Endothelial cell of umbilical vein (primary cell): ENCODE data around the gene TUBB1. TPM values are rescaled to one million over a fixed set of nuclear protein-coding genes. Genes with fewer than 3 reads are reported as not detected.

Experiments
- BruUV-seq: library from RNA; stranded (reverse); fragments of 400-500 nt; replicated peaks from 2 replicates; lab custom pipeline; 2021; lab: Mats Ljungman, UMichigan
- CTCF ChIA-PET: fragments of 300-600, 350-600 bp; sonication (Branson Sonifier 250); formaldehyde crosslinking; loops from one replicate; lab custom pipeline; 2021; ENCODE audit warnings: antibody characterized with exemption, inconsistent platforms; lab: Charles Lee
- POLR2A ChIA-PET: fragments of 300-600, 350-600 bp; sonication (Branson Sonifier 250); formaldehyde crosslinking; loops from one replicate; lab custom pipeline; 2021; ENCODE audit warnings: antibody characterized with exemption, inconsistent platforms; lab: Charles Lee
- DNase-seq: peaks from one replicate; pipeline ENCODE4 v3.0.0-alpha.2; 2011; ENCODE audit warnings: low read depth, low spot score
- FAIRE-seq: peaks from 2 replicates; lab custom pipeline; 2011; peaks lifted over from hg19 to GRCh38; lab: Jason Lieb, UNC
- H2AFZ ChIP-seq: 2 replicates; pipeline ENCODE4 v1.6.0; 2012; ENCODE audit warnings: low read depth, low read length, control low read depth, inconsistent platforms
- H3K27ac ChIP-seq: 2 replicates; pipeline ENCODE4 v1.5.1; 2011; ENCODE audit warnings: low read depth, mild to moderate bottlenecking, control low read depth, low read length, moderate library complexity; ENCODE audit not compliant: insufficient read depth
- H3K27me3 ChIP-seq, 2 experiments: 2 replicates each; pipeline versions ENCODE4 v1.6.0 to v1.6.1; 2011; ENCODE audit warnings: low read length in 2 of 2, mixed read lengths in 1 of 2; ENCODE audit not compliant: control insufficient read depth in 2 of 2, insufficient read depth in 2 of 2
- H3K36me3 ChIP-seq, 2 experiments: 2 replicates in 1 of 2; 3 replicates in 1 of 2; pipeline ENCODE4 v1.5.1; 2011; ENCODE audit warnings: low read length in 2 of 2, mild to moderate bottlenecking in 1 of 2, moderate library complexity in 1 of 2; ENCODE audit not compliant: control insufficient read depth in 2 of 2, insufficient read depth in 2 of 2; ENCODE audit errors: extremely low read depth in 1 of 2
- H3K4me1 ChIP-seq: 3 replicates; pipeline ENCODE4 v1.5.1; 2011; ENCODE audit warnings: mild to moderate bottlenecking, low read length; ENCODE audit not compliant: control insufficient read depth, insufficient read depth; ENCODE audit errors: extremely low read depth
- H3K4me2 ChIP-seq: 2 replicates; pipeline ENCODE4 v1.6.1; 2011; ENCODE audit warnings: low read length, control low read depth, mixed read lengths; ENCODE audit not compliant: insufficient read depth
- H3K4me3 ChIP-seq, 3 experiments: fragments of 200-600 bp in 1 of 3; sonication (generic), shearing (Covaris generic) in 1 of 3; replicated peaks in 1 of 3; 2 replicates each; pipeline ENCODE4 v1.5.1; 2011 to 2016; ENCODE audit warnings: control low read depth in 3 of 3, low read length in 3 of 3, mild to moderate bottlenecking in 2 of 3, inconsistent platforms in 1 of 3, low read depth in 1 of 3, moderate library complexity in 1 of 3; ENCODE audit not compliant: insufficient read depth in 1 of 3
- H3K79me2 ChIP-seq: 2 replicates; pipeline ENCODE4 v1.6.0; 2012; ENCODE audit warnings: low read length, inconsistent platforms; ENCODE audit not compliant: control insufficient read depth, insufficient read depth
- H3K9ac ChIP-seq: replicated peaks from 2 replicates; pipeline ENCODE3; 2011; ENCODE audit warnings: low read length, control low read depth; ENCODE audit not compliant: insufficient read depth; ENCODE audit errors: extremely low read depth
- H3K9me1 ChIP-seq: replicated peaks from 3 replicates; pipeline ENCODE4 v1.6.0; 2011; ENCODE audit warnings: mild to moderate bottlenecking, low read length; ENCODE audit not compliant: control insufficient read depth, insufficient read depth; ENCODE audit errors: extremely low read depth
- H3K9me3 ChIP-seq: replicated peaks from 2 replicates; pipeline ENCODE4 v1.5.1; 2012; ENCODE audit warnings: low read length, inconsistent platforms; ENCODE audit not compliant: control insufficient read depth, insufficient read depth
- H4K20me1 ChIP-seq: replicated peaks from 2 replicates; pipeline ENCODE3; 2011; ENCODE audit warnings: mild to moderate bottlenecking, low read length; ENCODE audit not compliant: control insufficient read depth, insufficient read depth; ENCODE audit errors: extremely low read depth
- CTCF ChIP-seq, 2 donors: IDR thresholded peaks; 1 replicate in 1 of 2; 2 replicates in 1 of 2; pipeline ENCODE4 v1.5.1; 2011; ENCODE audit warnings: low read length in 2 of 2, mild to moderate bottlenecking in 2 of 2, moderate library complexity in 2 of 2, control low read depth in 1 of 2, inconsistent platforms in 1 of 2, low read depth in 1 of 2; ENCODE audit not compliant: insufficient read depth in 1 of 2; ENCODE audit errors: extremely low read depth in 1 of 2
- EZH2 ChIP-seq: IDR thresholded peaks from 2 replicates; pipeline ENCODE4 v1.6.1; 2012; ENCODE audit warnings: borderline replicate concordance, low read depth, mild to moderate bottlenecking, moderate library complexity, low read length, inconsistent platforms; ENCODE audit not compliant: severe bottlenecking
- FOS ChIP-seq: IDR thresholded peaks from 2 replicates; pipeline ENCODE4 v1.6.1; 2011; ENCODE audit warnings: mild to moderate bottlenecking, low read length, moderate library complexity, borderline replicate concordance; ENCODE audit not compliant: insufficient read depth
- GATA2 ChIP-seq: IDR thresholded peaks from 2 replicates; pipeline ENCODE4 v1.7.0; 2011; ENCODE audit warnings: low read depth, mild to moderate bottlenecking, moderate library complexity, mixed read lengths, low read length; ENCODE audit not compliant: insufficient read length, insufficient read depth
- JUN ChIP-seq: IDR thresholded peaks from 2 replicates; pipeline ENCODE4 v1.6.1; 2011; ENCODE audit warnings: borderline replicate concordance, low read depth; ENCODE audit not compliant: insufficient read length, insufficient read depth
- MAX ChIP-seq: IDR thresholded peaks from 2 replicates; pipeline ENCODE4 v1.6.1; 2011; ENCODE audit not compliant: insufficient read depth, insufficient read length
- MYC ChIP-seq: IDR thresholded peaks from one replicate; pipeline ENCODE4 v1.6.1; 2011; ENCODE audit warnings: mild to moderate bottlenecking, low read depth, low read length
- POLR2A ChIP-seq: IDR thresholded peaks from 2 replicates; pipeline ENCODE4 v1.6.1; 2012; ENCODE audit warnings: low read depth, mild to moderate bottlenecking, control low read depth, low read length
- POLR2AphosphoS5 ChIP-seq: IDR thresholded peaks from 2 replicates; pipeline ENCODE4 v1.6.1; 2012; ENCODE audit warnings: low read depth, mild to moderate bottlenecking, control low read depth, low read length, moderate library complexity; ENCODE audit not compliant: insufficient read depth
- dilution Hi-C: fragments of 300-500 bp; cut with MboI; formaldehyde crosslinking; loops from one replicate; pipeline ENCODE4 v1.15.0; 2019; ENCODE audit warnings: low sequenced_read_pairs; ENCODE audit not compliant: extremely low pct_ligation_motif_present
- intact Hi-C: fragments of 100-400 bp; cut with micrococcal nuclease; formaldehyde crosslinking; loops from one replicate; pipeline ENCODE4 v1.10.0; 2022
- polyA plus RNA-seq, 4 experiments: library from polyadenylated mRNA; depleted of rRNA in 3 of 4; stranded (reverse) in 3 of 4; unstranded in 1 of 4; fragments of >200 nt; gene quantifications; 2 replicates each; pipeline versions ENCODE4 v1.2.1 to v1.2.3, GENCODE V29; 2011 to 2012; ENCODE audit warnings: missing spikeins in 1 of 4
- total RNA-seq: library from RNA; stranded (reverse); gene quantifications from 2 replicates; pipeline ENCODE4 v1.2.3, GENCODE V29; 2021

TUBB1 gene
- total and polyA plus RNA-seq, 2 donors (not counting 3 experiments of a cell fraction or from before 2014, with no cell fraction given): 0.04 TPM; not detected in 1

DNA sequence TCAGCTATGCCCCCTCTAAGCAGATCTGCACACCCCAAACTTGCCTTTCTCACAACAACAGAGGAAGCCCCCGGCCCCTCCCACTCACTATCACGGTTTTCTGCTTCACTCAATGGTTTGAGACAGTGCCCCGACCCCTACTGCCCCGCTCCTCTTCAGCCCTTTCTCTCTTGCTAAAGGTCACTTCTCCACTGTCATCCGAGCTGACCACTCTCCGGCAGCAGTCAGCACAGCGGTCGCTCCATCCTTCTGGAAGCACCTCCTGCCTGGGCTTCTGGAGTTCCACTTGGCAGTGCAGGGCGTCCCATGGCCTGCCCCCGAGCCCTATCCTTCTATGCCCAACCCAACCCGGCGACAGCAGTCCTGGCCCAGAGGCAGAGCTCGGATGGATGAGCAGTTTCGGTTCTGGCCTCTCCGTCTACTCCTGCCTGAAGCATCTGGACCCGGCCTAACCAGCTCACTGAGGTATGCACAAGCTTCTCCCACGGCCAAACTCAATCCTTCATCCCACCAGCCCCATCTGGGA is 16.3 kb upstream of the TUBB1 start:
- POLR2A ChIA-PET: no interaction called here
- TF ChIP-seq MAX (no peak), GATA2 (no peak), FOS (no peak), EZH2 (no peak), CTCF (IDR thresholded peaks at IDR 0.05; ENCODE audit: extremely low read depth in 1 of 2, insufficient read depth in 1 of 2, low read depth in 1 of 2, low read length in 2 of 2) (no peak), JUN (no peak), MYC (no peak), POLR2AphosphoS5 (no peak), POLR2A (no peak)
- no TSS peak for BruUV-seq
- no peaks in the 10 kb centered on the region for H3K9me3 ChIP-seq
- FAIRE-seq (no peak), DNase-seq (no peak)
- CTCF ChIA-PET: no interaction called here
- no peak overlapping the region for H2AFZ ChIP-seq
- intact Hi-C loops (no loop called here), dilution Hi-C loops (no loop called here)
- no peak overlapping the region for H3K27ac ChIP-seq
- H3K27me3 ChIP-seq: no peaks in the 10 kb centered on the region
- no peaks in the 10 kb centered on the region for H4K20me1 ChIP-seq
- peaks cover 42% of the 10 kb centered on the region for H3K79me2 ChIP-seq
- peaks cover 0 to 32% of the 10 kb centered on the region in 2 experiments for H3K36me3 ChIP-seq
- H3K4me1 ChIP-seq: peaks cover 20% of the 10 kb centered on the region
- no peak overlapping the region for H3K4me3 ChIP-seq
- H3K9me1 ChIP-seq: no peaks in the 10 kb centered on the region
- H3K4me2 ChIP-seq: no peak overlapping the region
- no peak overlapping the region for H3K9ac ChIP-seq
